Hepatocyte (in vitro differentiated cells): Measurements from ENCODE around the gene ABCC3. TPM values are rescaled to one million over a fixed set of nuclear protein-coding genes. Genes with fewer than 3 reads are reported as not detected.

Experiments used
- DNase-seq: peaks from one replicate; pipeline ENCODE4 v3.0.0-alpha.2; 2016; ENCODE audit warnings: low spot score
- H2AFZ ChIP-seq: fragments of 200-600 bp; sonication (generic); 2 replicates; pipeline ENCODE4 v1.6.0; 2016; ENCODE audit warnings: antibody characterized with exemption, mild to moderate bottlenecking
- H3K27ac ChIP-seq: fragments of 200-600 bp; sonication (generic); 2 replicates; pipeline ENCODE4 v1.5.1; 2016; ENCODE audit warnings: mild to moderate bottlenecking
- H3K27me3 ChIP-seq: fragments of 200-600 bp; sonication (generic); 2 replicates; pipeline ENCODE4 v1.6.1; 2016
- H3K36me3 ChIP-seq: fragments of 200-600 bp; sonication (generic); replicated peaks from 2 replicates; pipeline ENCODE4 v1.5.1; 2016; ENCODE audit warnings: low read depth; ENCODE audit not compliant: insufficient read depth
- H3K4me1 ChIP-seq: fragments of 200-600 bp; sonication (generic); 2 replicates; pipeline ENCODE4 v1.5.1; 2016; ENCODE audit warnings: mild to moderate bottlenecking, moderate library complexity; ENCODE audit not compliant: insufficient read depth
- H3K4me2 ChIP-seq: fragments of 200-600 bp; sonication (generic); 2 replicates; pipeline ENCODE4 v1.6.0; 2016
- H3K4me3 ChIP-seq: fragments of 200-600 bp; sonication (generic); 2 replicates; pipeline ENCODE4 v1.5.1; 2016; ENCODE audit warnings: mild to moderate bottlenecking
- H3K79me2 ChIP-seq: fragments of 200-600 bp; sonication (generic); 2 replicates; pipeline ENCODE4 v1.6.0; 2017; ENCODE audit warnings: mild to moderate bottlenecking
- H3K9me2 ChIP-seq: fragments of 200-600 bp; sonication (generic); replicated peaks from 2 replicates; pipeline ENCODE4 v1.6.0; 2017; ENCODE audit warnings: mild to moderate bottlenecking; ENCODE audit not compliant: insufficient read depth
- H3K9me3 ChIP-seq: fragments of 200-600 bp; sonication (generic); 2 replicates; pipeline ENCODE4 v1.5.1; 2016; ENCODE audit warnings: low read depth, mild to moderate bottlenecking
- H4K20me1 ChIP-seq: fragments of 200-600 bp; sonication (generic); 2 replicates; pipeline ENCODE4 v1.6.0; 2016; ENCODE audit warnings: mild to moderate bottlenecking; ENCODE audit not compliant: insufficient read depth, poor library complexity, severe bottlenecking
- EZH2 ChIP-seq: fragments of 200-600 bp; sonication (generic); IDR thresholded peaks from 2 replicates; pipeline ENCODE4 v1.6.1; 2016; ENCODE audit warnings: antibody characterized with exemption, mild to moderate bottlenecking, borderline replicate concordance
- EZH2phosphoT487 ChIP-seq: fragments of 200-600 bp; sonication (generic); IDR thresholded peaks from one replicate; pipeline ENCODE4 v1.6.1; 2018; ENCODE audit warnings: antibody characterized with exemption, mild to moderate bottlenecking, low read depth, moderate library complexity; ENCODE audit not compliant: unreplicated experiment, severe bottlenecking
- WGBS: methylation state at CpG from one replicate; pipeline ENCODE4 v1.1.6; 2016; ENCODE audit warnings: low lambda C conversion rate; ENCODE audit errors: missing lambda C conversion rate; 5-methylcytosine and 5-hydroxymethylcytosine counted together
- polyA plus RNA-seq: library from polyadenylated mRNA; unstranded; fragments of >200 nt; fragmentation: Nextera tagmentation; extraction: Ambion mirVana; gene quantifications from 2 replicates; pipeline ENCODE4 v1.2.1, GENCODE V29; 2016
- total RNA-seq: library from RNA; depleted of rRNA; stranded (reverse); fragments of >200 nt; gene quantifications from 2 replicates; pipeline ENCODE4 v1.2.3, GENCODE V29; 2014
- TF ChIP-seq, protein P1 (sequence below): fragments of 200-600 bp; sonication (generic); IDR thresholded peaks from 2 replicates; pipeline ENCODE4 v1.5.1; 2016; ENCODE audit warnings: antibody characterized with exemption, mild to moderate bottlenecking; ENCODE audit not compliant: poor library complexity

Gene ABCC3
- total and polyA plus RNA-seq, 2 experiments from 2014 or later, result 16.9 to 18.1 TPM

DNA sequence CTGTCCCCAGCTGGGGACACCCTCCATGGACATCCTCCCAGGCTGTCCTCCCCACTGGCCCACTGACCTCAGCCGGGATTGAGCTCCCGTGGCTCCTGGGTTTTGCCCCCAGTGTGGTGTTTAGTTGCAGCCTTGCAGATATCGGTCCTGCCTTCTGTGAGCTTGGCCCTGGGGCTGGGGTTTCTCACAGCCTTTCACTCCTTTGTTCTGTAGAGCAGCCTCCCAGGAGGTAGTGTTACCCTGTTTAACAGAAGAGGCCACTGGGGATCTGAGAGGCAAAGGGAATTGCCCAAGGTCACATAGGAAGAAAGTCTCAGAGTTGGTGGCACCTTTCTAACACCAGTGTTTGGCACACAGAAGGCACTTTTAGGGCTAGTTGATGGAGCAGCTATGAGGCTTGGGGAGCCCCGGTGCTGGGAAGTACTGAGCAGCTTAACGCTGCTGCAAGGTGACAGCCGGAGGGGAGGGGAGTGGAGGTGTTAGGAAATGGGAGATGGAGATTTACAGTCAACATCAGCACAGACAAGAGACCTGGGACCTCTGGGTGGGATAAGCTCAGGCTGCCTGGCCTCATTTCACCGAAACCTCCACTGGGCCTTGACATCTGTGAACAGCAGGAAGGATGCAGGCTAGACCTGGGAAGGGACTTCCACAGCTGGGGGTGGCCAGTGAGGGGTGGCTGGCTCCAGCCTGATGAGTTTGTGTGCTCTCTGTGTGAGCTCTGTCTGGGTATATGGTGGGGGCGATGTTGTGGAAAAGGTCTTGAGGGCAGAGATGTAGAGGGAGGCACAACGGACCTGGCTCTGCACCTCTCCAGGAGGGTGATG is 48.0 kb upstream of the ABCC3 start:
- 66% methylated on average over 9 of the region's 9 CpGs for WGBS
- Histone ChIP-seq H4K20me1 (no peaks in the 10 kb centered on the region), H3K4me2 (no peak overlapping the region), H3K79me2 (no peaks in the 10 kb centered on the region), H3K27ac (no peak overlapping the region), H3K36me3 (no peaks in the 10 kb centered on the region), H3K27me3 (no peaks in the 10 kb centered on the region), H3K4me1 (peaks cover 17% of the 10 kb centered on the region), H3K9me2 (no peaks in the 10 kb centered on the region), H3K9me3 (no peaks in the 10 kb centered on the region), H3K4me3 (no peak overlapping the region), H2AFZ (no peak overlapping the region)
- TF ChIP-seq EZH2phosphoT487 (no peak), EZH2 (no peak)
- TF ChIP-seq, protein P1, sequence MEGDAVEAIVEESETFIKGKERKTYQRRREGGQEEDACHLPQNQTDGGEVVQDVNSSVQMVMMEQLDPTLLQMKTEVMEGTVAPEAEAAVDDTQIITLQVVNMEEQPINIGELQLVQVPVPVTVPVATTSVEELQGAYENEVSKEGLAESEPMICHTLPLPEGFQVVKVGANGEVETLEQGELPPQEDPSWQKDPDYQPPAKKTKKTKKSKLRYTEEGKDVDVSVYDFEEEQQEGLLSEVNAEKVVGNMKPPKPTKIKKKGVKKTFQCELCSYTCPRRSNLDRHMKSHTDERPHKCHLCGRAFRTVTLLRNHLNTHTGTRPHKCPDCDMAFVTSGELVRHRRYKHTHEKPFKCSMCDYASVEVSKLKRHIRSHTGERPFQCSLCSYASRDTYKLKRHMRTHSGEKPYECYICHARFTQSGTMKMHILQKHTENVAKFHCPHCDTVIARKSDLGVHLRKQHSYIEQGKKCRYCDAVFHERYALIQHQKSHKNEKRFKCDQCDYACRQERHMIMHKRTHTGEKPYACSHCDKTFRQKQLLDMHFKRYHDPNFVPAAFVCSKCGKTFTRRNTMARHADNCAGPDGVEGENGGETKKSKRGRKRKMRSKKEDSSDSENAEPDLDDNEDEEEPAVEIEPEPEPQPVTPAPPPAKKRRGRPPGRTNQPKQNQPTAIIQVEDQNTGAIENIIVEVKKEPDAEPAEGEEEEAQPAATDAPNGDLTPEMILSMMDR, result no peak
- no peak for DNase-seq

DNA sequence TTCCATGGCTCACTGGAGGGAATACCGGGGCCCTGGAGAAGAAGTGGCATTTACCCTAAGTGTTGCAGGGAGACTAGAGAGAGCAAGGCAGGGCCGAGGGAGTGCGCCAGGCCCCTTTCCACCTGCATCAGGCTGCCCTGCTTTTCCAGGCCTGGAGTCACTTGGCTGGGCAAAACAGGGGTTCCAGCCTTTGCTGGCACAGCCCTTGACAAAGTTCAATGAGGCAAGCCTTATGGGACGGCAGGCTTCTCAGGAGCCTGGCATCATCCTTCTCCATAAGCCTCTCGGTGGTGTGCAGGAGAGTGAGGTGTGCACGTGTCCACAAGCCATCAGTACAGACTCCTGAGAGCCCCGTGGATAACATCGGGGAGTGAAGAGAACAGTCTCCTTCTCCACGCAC is 47.1 kb upstream of the ABCC3 start:
- no peak overlapping the region for H3K27ac ChIP-seq
- no peaks in the 10 kb centered on the region for H3K9me2 ChIP-seq
- H2AFZ ChIP-seq, result no peak overlapping the region
- DNase-seq, result no peak
- TF ChIP-seq, protein P1, result no peak
- TF ChIP-seq EZH2phosphoT487, result no peak
- TF ChIP-seq EZH2, result no peak
- 89% methylated on average over 9 of the region's 9 CpGs for WGBS
- peaks cover 23% of the 10 kb centered on the region for H3K4me1 ChIP-seq
- H3K9me3 ChIP-seq, result no peaks in the 10 kb centered on the region
- H4K20me1 ChIP-seq, result no peaks in the 10 kb centered on the region
- no peak overlapping the region for H3K4me2 ChIP-seq
- no peaks in the 10 kb centered on the region for H3K36me3 ChIP-seq
- no peak overlapping the region for H3K4me3 ChIP-seq
- no peaks in the 10 kb centered on the region for H3K79me2 ChIP-seq
- H3K27me3 ChIP-seq, result no peaks in the 10 kb centered on the region

DNA sequence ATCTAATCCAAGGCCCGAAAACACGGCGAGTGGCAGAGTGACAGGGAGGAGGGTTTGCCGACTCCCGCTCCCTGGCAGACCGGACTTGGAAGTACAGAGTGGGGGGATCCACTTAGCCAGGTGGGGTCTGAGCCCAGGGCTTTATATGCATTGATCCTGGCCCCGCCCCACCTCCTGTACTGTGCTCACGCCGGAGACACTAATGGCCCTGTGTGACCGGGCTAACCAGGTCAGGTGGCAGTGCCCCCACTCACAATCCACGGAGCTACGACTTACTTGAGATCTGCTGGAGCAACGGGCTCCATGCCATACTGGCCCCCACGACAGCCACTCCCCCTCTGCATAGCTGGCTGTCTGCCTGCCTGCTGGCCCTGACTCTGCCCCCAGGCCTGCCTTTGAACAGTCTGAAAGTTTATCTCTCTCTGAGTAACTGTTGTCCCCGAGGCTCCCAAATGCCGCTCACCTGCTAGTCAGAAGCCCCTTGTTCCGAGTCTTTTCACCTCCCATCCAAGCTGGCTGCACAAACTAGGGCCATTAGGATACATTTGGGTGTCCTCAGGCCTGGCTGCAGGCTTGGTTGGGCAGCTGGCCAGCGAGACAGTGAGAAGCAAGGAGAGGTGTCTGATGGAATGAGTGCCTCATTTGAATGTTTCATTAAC is 46.2 kb upstream of the ABCC3 start:
- Histone ChIP-seq H3K4me3 (no peak overlapping the region), H3K4me1 (peaks cover 33% of the 10 kb centered on the region), H2AFZ (no peak overlapping the region), H4K20me1 (no peaks in the 10 kb centered on the region), H3K27ac (no peak overlapping the region), H3K36me3 (no peaks in the 10 kb centered on the region), H3K9me3 (no peaks in the 10 kb centered on the region), H3K27me3 (no peaks in the 10 kb centered on the region), H3K9me2 (no peaks in the 10 kb centered on the region), H3K79me2 (no peaks in the 10 kb centered on the region), H3K4me2 (no peak overlapping the region)
- no peak for DNase-seq
- TF ChIP-seq EZH2phosphoT487, result no peak
- TF ChIP-seq EZH2, result no peak
- TF ChIP-seq, protein P1, result no peak
- WGBS, result 72% methylated on average over 18 of the region's 18 CpGs
